Gastrocnemius medialis (tissue), 4 donors: ENCODE data around the gene OSBP2.

Source experiments
- CTCF ChIP-seq, 5 experiments: fragments of 450-650 bp in 3 of 5; fragments of 200-600 bp in 2 of 5; sonication (generic) in 2 of 5; IDR thresholded peaks in 4 of 5; conservative IDR thresholded peaks in 1 of 5; 1 replicate in 4 of 5; 2 replicates in 1 of 5; pipeline ENCODE4 v1.5.1; 2016 to 2019; ENCODE audit warnings: antibody characterized with exemption in 5 of 5, mild to moderate bottlenecking in 3 of 5, moderate library complexity in 3 of 5
- POLR2A ChIP-seq, 2 donors: fragments of 450-650 bp; IDR thresholded peaks; one replicate each; pipeline ENCODE4 v1.6.1; 2017; ENCODE audit warnings: antibody characterized with exemption in 2 of 2, mild to moderate bottlenecking in 2 of 2, moderate library complexity in 2 of 2

- TF ChIP-seq CTCF (IDR thresholded peaks at IDR 0.05 in 4 of 5, conservative IDR thresholded peaks at IDR 0.05 in 1 of 5) = no peak
- TF ChIP-seq POLR2A (IDR thresholded peaks at IDR 0.05) = no peak
These were observed 251.7 kb downstream of the OSBP2 start for GRCh38 chr22:30946354-30946753.
